Mesodermal cell (in vitro differentiated cells): ENCODE results near the gene KIAA1210. TPM values are rescaled to one million over a fixed set of nuclear protein-coding genes. Genes with fewer than 3 reads are reported as not detected.

Experiments
- H3K27ac ChIP-seq: 2 replicates; pipeline ENCODE4 v1.7.0; 2013; ENCODE audit warnings: mild to moderate bottlenecking, low read depth, low read length, moderate library complexity; ENCODE audit not compliant: severe bottlenecking
- H3K36me3 ChIP-seq: 2 replicates; pipeline ENCODE4 v1.7.1; 2013; ENCODE audit warnings: mild to moderate bottlenecking, low read length, moderate library complexity; ENCODE audit not compliant: control insufficient read depth, insufficient read depth
- H3K4me1 ChIP-seq: one replicate; pipeline ENCODE4 v1.7.1; 2013; ENCODE audit warnings: mild to moderate bottlenecking, low read length; ENCODE audit not compliant: insufficient read depth, control insufficient read depth, poor library complexity, severe bottlenecking
- H3K4me3 ChIP-seq: 2 replicates; pipeline ENCODE4 v1.7.0; 2013; ENCODE audit warnings: low read length, control low read depth, mild to moderate bottlenecking; ENCODE audit not compliant: insufficient read depth, poor library complexity, severe bottlenecking; ENCODE audit errors: extremely low read depth
- H3K9me3 ChIP-seq: 2 replicates; pipeline ENCODE4 v1.7.1; 2013; ENCODE audit warnings: mild to moderate bottlenecking, low read length, moderate library complexity; ENCODE audit not compliant: control insufficient read depth
- WGBS, 2 experiments: methylation state at CpG; one replicate each; pipeline ENCODE4 v1.1.5; 2013; ENCODE audit warnings: missing lambda C conversion rate in 2 of 2; ENCODE audit not compliant: insufficient coverage in 2 of 2; 5-methylcytosine and 5-hydroxymethylcytosine counted together
- polyA plus RNA-seq, 2 experiments: library from polyadenylated mRNA; stranded (reverse); fragments of 50-300 nt; gene quantifications; one replicate each; pipeline ENCODE4 v1.2.3, GENCODE V29; 2013

KIAA1210 gene
- polyA plus RNA-seq (2013, experiment 1 of 2), result not detected
- polyA plus RNA-seq (2013, experiment 2 of 2), result not detected

DNA sequence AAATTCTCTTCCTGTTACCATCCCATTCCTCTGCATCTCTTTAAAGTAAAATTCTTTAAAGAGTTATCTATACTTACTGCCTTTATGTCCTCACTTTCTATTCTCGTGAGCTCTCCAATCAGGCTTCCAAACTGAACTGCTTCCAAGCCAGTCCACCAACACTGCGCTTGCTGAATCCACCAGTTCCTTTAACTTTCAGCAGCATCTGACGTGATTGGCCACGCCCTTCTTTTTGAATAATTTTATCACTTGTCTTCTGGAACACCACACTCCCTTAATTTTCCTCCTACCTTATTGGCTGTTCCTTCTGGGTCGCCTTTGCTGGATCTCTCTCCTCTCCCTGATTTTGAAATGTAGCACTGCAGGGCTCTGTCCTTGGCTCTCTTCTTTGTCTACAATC, at the start of gene KIAA1210:
Gene KIAA1210, minus strand, starts transcription at position 163 of the 400 bp plus-strand sequence. CDS start 4,170 bp downstream, outside the sequence.
- Histone ChIP-seq H3K4me3 (no peak within 1 kb of the TSS), H3K4me1 (no peaks in the 10 kb centered on the region), H3K27ac (no peak within 1 kb of the TSS), H3K9me3 (no peaks in the 10 kb centered on the region), H3K36me3 (no peaks in the 10 kb centered on the region)
- WGBS, 2 experiments, result 61 to 87% methylated on average over 3 of the region's 5 CpGs

DNA sequence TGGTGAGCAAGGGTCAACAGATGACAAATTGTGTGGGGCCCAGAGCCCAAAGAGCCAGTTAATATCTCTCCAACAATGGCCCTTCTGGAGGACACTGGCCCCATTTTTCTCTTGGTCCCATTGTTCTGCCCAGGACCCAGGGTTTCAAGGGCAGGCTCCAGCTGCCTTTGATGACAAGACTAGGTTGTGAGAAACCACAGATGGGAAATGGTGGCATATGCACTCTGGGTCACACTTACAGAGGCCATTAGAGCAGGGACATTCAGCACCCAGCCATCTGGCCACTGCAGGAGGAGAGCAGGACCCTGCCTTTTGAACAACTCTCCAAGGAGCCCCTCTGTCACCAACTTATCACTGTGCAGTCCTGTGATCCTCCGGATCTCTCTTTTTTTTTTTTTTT, 49.7 kb upstream of the KIAA1210 start:
- Histone ChIP-seq H3K27ac (no peak overlapping the region), H3K4me3 (no peak overlapping the region), H3K4me1 (no peaks in the 10 kb centered on the region), H3K36me3 (no peaks in the 10 kb centered on the region), H3K9me3 (no peaks in the 10 kb centered on the region)
- no CpG with 5 or more reads among the region's 1 CpG for WGBS, 2 experiments

DNA sequence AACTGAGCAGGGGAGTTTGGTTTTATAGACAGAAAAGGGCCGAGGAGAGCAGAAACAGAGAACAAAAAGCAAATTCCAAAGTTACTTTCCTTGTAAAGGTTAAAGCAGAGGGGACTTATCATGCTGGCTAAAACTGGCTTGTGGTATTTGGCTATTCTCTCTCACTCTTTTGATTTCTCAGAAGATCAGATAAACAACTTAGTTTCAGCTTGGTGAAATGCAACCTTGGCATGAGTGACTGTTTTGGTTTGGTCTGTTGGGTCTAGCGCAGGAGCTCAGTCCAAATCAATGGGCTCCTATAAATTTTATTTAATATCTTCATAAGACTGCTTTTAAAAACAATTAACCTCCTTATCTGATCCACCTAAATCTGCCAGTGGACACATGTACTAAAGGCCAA, 47.3 kb upstream of the KIAA1210 start:
- H3K4me3 ChIP-seq, result no peak overlapping the region
- no peak overlapping the region for H3K27ac ChIP-seq
- no peaks in the 10 kb centered on the region for H3K9me3 ChIP-seq
- H3K4me1 ChIP-seq, result peaks cover 4% of the 10 kb centered on the region
- no peaks in the 10 kb centered on the region for H3K36me3 ChIP-seq
- WGBS, 2 experiments, result no CpG with 5 or more reads among the region's 2 CpGs

DNA sequence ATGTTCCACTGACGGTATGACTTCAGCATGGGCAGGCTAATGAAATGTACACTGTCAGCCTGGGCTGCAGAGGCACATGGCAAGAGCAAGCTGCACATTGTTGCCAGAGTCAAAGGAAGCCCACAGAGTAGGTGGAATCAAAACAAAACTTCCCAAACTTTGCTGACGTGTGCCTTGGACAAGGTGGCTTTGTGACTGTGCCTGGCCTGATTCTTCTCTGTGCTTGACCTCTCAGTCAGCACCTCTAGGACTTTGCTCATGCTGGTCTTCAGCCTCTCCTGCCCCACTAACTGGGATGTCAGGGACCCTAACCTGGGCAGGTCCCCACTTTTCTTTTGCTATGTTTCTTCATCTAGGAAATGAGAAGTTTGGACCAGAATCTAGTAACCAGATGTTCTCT, 40.5 kb upstream of the KIAA1210 start:
- no peaks in the 10 kb centered on the region for H3K36me3 ChIP-seq
- H3K4me1 ChIP-seq, result peaks cover 4% of the 10 kb centered on the region
- WGBS, 2 experiments, result 50% methylated on average over 2 of the region's 2 CpGs
- no peak overlapping the region for H3K4me3 ChIP-seq
- H3K27ac ChIP-seq, result no peak overlapping the region
- H3K9me3 ChIP-seq, result no peaks in the 10 kb centered on the region

DNA sequence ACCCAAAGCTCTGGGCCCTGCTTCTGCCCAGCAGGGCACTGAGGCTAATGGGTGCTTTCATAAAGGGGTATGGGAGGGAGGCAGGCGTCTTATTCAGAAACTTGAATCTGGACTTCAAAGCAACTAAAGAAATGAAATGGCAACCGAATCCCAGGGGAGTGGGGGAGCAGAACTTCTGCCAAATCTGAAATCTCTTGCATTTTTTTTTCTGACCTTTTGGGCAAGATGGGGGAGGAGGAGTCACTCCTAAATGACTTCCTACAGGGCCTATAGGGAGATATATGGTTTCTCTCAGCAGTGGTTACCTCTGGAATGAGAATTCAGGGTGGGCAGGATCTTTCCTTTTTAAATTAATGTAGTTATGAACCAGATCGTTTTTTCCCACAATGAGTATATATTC, 30.6 kb upstream of the KIAA1210 start:
- Histone ChIP-seq H3K27ac (no peak overlapping the region), H3K36me3 (no peaks in the 10 kb centered on the region), H3K4me1 (peaks cover 3% of the 10 kb centered on the region), H3K9me3 (no peaks in the 10 kb centered on the region), H3K4me3 (no peak overlapping the region)
- WGBS, 2 experiments, result 80% methylated on average over 1 of the region's 3 CpGs; no CpG with 5 or more reads in 1 of the 2 experiments

DNA sequence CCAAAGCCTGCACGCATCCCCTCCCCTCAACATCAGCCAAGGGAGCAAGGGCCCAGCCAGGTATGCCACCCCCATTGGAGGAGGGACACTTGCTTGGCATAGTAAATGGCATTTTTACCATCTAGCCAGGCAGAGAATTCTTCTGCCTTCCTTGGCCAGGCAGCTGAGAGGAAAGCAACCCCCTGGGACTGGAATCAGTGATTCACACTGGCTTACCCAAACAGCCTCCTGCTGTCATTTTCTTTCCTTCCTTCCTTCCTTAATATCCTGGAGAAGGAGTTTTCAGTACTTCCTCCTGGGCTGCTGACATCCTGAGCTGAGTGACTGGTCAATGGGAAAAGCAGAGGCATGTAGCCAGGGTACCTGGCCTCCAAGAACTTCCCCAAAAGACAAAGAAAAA, 28.6 kb upstream of the KIAA1210 start:
- no peaks in the 10 kb centered on the region for H3K36me3 ChIP-seq
- no peak overlapping the region for H3K4me3 ChIP-seq
- no peak overlapping the region for H3K27ac ChIP-seq
- no peaks in the 10 kb centered on the region for H3K9me3 ChIP-seq
- no CpG with 5 or more reads among the region's 1 CpG for WGBS, 2 experiments
- H3K4me1 ChIP-seq, result peaks cover 3% of the 10 kb centered on the region

DNA sequence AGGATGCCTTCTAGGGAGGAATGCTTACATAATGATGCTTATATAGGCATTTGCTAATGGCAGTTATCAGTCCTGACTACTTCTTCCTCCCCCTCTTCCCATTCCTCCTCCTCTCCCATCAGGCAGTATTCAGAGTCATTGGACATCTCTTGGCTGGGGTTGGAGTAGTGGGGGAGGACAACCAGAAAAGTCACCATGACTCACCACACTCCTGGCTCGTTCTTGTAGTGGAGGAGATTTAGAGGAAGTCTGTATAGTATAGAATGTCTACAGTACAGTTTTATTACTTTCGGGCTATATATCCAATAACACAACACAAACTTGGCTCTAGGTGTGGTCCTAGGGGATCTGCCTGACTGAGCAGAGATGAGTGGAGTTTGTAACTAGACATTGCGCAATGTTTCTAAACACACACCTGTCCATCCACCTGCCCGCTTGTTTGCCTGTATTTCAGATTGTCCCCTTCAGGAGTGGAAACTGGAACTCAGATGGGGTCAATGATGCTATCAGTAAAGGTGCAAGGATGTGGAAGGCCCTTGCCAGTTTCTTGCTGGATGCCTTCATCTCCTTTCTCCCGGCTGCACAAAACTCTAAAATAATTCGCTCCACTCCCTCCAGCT, 27.9 kb upstream of the KIAA1210 start:
- H3K4me1 ChIP-seq, result peaks cover 3% of the 10 kb centered on the region

DNA sequence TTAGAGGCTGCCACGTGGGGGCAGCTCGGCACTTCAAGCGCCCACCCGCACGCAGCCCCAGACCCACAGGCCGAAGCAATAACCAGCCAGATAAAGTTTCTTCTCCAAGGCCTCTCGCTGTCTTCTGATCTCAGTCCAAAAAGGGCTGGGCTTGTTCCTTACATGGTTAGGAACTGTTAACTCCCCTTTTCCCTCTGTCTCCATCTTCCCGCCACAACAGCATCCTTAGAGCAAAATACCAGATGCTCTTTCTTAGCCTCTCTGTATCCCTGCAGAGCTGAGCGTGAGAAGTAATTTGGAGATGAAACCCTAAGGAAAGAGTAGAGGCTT, 23.4 kb upstream of the KIAA1210 start:
- Histone ChIP-seq H3K27ac (no peak overlapping the region), H3K4me3 (no peak overlapping the region), H3K9me3 (no peaks in the 10 kb centered on the region), H3K4me1 (no peaks in the 10 kb centered on the region), H3K36me3 (no peaks in the 10 kb centered on the region)
- WGBS, 2 experiments, result 90% methylated on average over 7 of the region's 9 CpGs; no CpG with 5 or more reads in 1 of the 2 experiments

More for the DNA sequence above, 27.9 kb upstream of the KIAA1210 start:
- no peak overlapping the region for H3K27ac ChIP-seq
- H3K9me3 ChIP-seq, result no peaks in the 10 kb centered on the region
- WGBS, 2 experiments, result 100% methylated on average over 1 of the region's 6 CpGs; no CpG with 5 or more reads in 1 of the 2 experiments
- H3K4me3 ChIP-seq, result no peak overlapping the region
- H3K36me3 ChIP-seq, result no peaks in the 10 kb centered on the region

DNA sequence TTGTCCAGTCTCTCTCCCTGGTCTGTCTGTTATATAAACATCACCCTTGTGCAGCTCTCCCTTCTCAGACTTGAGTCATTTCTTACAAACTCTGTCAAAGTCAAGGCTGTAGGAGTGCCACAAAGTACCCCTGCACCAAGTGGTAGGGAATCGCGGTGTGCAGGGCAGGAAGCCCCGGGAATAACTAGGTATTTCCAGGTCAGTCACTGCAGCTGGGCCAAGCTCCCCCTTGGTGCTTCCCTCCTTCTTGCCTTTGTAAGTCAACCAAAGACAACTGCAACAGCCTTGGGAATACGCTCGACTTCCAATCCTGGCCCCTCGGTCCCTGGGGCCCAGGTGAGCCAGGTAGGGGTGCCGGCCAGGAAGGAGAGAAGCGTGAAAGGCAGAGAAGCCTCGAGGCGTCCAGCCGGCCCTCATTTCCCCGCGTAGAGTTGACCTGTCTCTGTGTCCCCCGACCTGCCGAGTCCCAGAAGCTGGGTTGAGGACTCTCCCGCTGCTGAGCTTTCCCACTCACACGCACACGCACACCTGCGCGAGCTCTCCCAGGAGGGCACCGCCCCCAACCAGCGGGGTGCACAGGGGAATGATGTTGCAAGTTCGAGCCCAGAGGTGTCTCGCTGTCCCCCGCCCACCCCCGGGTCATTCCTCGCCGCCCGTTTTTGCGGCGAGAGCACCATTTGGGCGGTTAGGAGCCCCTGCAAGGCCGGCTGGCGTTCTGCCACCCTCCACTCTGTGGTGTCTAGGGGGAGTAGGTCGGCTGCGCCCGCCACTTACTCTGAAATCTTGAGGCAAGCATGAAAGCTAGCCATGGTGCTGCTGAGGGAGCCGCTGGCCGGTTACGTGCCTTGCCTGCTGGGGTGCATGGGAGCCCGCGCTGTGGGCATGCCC, 22.8 kb upstream of the KIAA1210 start:
- H3K9me3 ChIP-seq, result no peaks in the 10 kb centered on the region
- H3K27ac ChIP-seq, result no peak overlapping the region
- no peaks in the 10 kb centered on the region for H3K4me1 ChIP-seq
- no peaks in the 10 kb centered on the region for H3K36me3 ChIP-seq
- 85 to 88% methylated on average over 5 to 23 of the region's 42 CpGs for WGBS, 2 experiments
- H3K4me3 ChIP-seq, result no peak overlapping the region

DNA sequence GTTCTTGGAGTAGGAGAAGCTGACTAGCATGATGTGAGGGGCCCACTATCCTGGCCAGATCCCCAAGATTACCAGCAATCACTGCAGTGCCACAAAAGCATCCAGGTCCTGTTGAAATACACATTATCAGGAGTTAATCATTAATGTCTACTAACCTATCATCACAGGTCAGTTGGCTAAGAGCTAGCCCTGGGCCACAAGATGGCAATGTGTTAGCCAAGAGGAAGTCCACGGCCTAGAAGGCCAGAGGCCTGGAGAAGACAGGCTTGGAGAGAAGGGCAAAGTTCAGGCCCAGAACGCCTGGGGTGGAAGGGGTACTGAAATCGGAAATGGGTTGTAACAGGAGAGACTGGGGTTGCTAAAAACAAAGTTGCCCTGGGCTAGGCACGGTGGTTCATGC, 19.9 kb upstream of the KIAA1210 start:
- WGBS, 2 experiments, result 88 to 93% methylated on average over 3 of the region's 4 CpGs

DNA sequence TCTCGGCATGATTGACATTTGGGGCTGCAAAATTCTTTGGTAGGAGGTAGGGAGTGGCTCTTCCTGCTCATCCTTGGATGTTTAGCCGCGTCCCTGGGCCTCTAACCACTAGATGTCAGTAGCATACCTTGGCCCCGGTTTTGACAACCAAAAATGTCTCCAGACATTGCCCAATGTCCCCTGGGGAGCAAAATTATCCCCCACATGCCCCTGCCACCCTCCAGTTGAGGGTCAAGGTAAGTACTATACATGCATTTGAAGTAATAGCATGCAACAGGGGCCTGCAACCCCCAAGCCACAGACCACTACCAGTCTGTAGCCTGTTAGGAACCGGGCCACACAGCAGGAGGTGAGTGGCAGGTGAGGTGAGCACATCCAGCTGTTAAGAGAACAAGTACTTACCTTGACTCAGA, 17.6 kb upstream of the KIAA1210 start:
- Histone ChIP-seq H3K4me1 (no peaks in the 10 kb centered on the region), H3K4me3 (no peak overlapping the region), H3K27ac (no peak overlapping the region), H3K36me3 (no peaks in the 10 kb centered on the region), H3K9me3 (no peaks in the 10 kb centered on the region)
- WGBS, 2 experiments, result 0% methylated on average over 1 of the region's 5 CpGs; no CpG with 5 or more reads in 1 of the 2 experiments

More for the DNA sequence above, 19.9 kb upstream of the KIAA1210 start:
- H3K4me3 ChIP-seq, result no peak overlapping the region
- no peaks in the 10 kb centered on the region for H3K36me3 ChIP-seq
- no peaks in the 10 kb centered on the region for H3K4me1 ChIP-seq
- no peak overlapping the region for H3K27ac ChIP-seq
- H3K9me3 ChIP-seq, result no peaks in the 10 kb centered on the region
